Measurements from ENCODE around the gene SH2B3. TPM values are rescaled to one million over a fixed set of nuclear protein-coding genes. Genes with fewer than 3 reads are reported as not detected.

SH2B3 gene
- total RNA-seq, 3 donors from 2014 or later = 16.5 to 22.4 (median 20.5) TPM

DNA sequence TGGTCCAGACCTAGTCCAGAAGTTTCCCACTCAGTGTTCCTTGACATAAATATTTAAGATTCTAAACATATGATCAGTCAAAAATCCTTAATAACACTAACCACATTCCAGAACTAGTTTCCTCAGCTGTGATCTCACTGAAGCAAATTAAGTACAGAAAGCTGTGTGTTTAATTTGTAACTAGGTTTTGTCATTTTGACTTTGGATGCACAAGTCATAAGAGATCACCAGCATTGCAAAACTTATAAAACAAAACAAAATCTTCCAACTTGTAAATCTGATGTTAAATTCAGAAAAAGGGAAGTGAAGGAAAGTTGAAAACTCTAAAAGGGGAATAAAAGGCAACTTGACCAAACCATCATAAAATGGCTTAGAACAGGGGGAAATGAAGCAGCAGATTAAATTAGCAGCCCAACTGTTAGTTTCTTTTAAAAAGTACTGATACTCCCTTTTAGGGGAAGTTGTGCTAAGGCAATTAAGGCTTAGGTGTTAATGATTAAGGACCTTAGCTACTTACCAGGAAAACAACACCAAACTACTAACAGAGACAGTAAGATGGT is 56.6 kb downstream of the SH2B3 start:
- Histone ChIP-seq H3K36me3 (ENCODE audit: low read depth) (no peaks in the 10 kb centered on the region), H3K9me3 (no peaks in the 10 kb centered on the region), H3K4me1 (ENCODE audit: low read depth) (no peaks in the 10 kb centered on the region), H3K4me3 (no peak overlapping the region)
- TF ChIP-seq, protein P1, sequence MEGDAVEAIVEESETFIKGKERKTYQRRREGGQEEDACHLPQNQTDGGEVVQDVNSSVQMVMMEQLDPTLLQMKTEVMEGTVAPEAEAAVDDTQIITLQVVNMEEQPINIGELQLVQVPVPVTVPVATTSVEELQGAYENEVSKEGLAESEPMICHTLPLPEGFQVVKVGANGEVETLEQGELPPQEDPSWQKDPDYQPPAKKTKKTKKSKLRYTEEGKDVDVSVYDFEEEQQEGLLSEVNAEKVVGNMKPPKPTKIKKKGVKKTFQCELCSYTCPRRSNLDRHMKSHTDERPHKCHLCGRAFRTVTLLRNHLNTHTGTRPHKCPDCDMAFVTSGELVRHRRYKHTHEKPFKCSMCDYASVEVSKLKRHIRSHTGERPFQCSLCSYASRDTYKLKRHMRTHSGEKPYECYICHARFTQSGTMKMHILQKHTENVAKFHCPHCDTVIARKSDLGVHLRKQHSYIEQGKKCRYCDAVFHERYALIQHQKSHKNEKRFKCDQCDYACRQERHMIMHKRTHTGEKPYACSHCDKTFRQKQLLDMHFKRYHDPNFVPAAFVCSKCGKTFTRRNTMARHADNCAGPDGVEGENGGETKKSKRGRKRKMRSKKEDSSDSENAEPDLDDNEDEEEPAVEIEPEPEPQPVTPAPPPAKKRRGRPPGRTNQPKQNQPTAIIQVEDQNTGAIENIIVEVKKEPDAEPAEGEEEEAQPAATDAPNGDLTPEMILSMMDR (IDR thresholded peaks at IDR 0.05) = no peak
- no peak for ATAC-seq
- intact Hi-C loops (cut with DNase I, micrococcal nuclease) = no loop called here
- no peak for DNase-seq

DNA sequence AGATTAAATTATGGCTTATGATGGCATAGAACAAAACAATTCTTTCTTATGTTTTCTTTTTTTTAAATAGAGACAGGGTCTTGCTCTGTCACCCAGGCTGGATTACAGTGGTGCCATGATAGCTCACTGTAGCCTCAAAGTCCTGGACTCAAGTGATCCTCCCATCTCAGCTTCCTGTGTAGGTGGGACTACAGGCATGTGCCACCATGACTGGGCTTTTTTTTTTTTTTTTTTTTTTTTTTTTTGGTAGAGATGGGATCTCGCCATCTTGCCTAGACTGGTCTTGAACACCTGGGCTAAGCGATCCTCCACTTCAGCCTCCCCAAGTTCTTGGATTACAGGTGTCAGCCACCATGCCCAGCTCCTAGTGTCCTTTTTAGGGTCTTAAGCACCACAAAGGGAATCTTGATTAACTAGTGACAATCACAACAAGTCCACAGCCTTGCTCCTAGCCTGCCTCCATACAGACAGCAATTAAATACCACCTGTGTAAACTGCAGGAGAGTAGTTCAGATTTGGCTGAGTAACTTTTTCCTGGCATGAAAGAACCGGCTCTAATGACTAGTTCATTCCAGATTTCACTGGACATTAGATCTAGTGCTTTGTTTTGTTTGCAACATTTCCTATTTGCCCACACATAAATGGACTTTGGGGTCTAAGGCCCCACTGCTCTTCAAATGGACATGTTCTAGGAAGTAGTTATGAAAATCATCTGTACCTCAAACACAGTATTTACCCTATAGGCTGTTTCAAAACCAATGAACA is 61.6 kb downstream of the SH2B3 start:
- ATAC-seq (peak; percentile 27), DNase-seq (no peak)
- Histone ChIP-seq H3K9me3 (no peaks in the 10 kb centered on the region), H3K36me3 (ENCODE audit: low read depth) (peaks cover 12% of the 10 kb centered on the region), H3K4me1 (ENCODE audit: low read depth) (no peaks in the 10 kb centered on the region), H3K4me3 (no peak overlapping the region)
- TF ChIP-seq, protein P1 (IDR thresholded peaks at IDR 0.05) = no peak
- intact Hi-C loops (cut with DNase I, micrococcal nuclease) = no loop called here

DNA sequence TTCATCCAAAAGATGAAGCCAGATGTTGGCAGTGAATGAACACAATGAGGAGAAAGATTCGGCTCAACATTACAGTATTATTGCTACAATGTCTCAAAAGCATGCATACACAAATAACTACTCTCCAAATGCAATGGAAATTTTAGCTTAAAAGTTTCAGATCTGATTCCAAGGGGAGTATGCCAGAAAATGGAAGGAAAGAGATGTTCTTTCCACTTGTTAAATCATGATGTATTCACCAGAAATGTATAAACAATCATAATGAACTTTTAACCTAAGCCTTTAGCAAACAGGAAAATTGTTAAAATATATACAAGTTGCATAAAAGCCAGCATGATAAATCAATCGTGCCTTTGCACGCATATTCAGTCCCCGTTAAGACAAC is 62.1 kb downstream of the SH2B3 start:
- Histone ChIP-seq H3K4me3 (no peak overlapping the region), H3K9me3 (no peaks in the 10 kb centered on the region), H3K4me1 (ENCODE audit: low read depth) (no peaks in the 10 kb centered on the region), H3K36me3 (ENCODE audit: low read depth) (peaks cover 12% of the 10 kb centered on the region)
- TF ChIP-seq, protein P1 (IDR thresholded peaks at IDR 0.05) = no peak
- intact Hi-C loops (cut with DNase I, micrococcal nuclease) = no loop called here
- DNase-seq = no peak
- no peak for ATAC-seq

DNA sequence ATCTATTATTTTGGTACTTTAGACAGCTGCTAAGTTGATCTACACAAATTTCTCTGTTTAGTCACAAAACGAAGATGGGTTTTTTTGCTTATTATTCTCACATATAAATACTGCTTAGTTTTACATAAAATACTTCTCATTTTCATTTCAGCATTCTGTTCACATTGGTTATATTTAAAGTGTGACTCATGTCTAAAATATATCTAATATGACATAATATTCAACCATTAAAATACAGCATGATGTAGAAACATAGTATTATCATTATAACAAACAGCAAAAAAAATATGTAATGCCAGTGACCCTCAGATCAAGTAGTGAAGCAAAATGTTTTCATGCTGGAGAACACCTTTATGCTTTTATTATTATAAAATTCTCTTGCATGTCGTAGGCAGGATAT is 63.7 kb downstream of the SH2B3 start:
- intact Hi-C loops (cut with DNase I, micrococcal nuclease) = no loop called here
- Histone ChIP-seq H3K9me3 (no peaks in the 10 kb centered on the region), H3K4me1 (ENCODE audit: low read depth) (no peaks in the 10 kb centered on the region), H3K36me3 (ENCODE audit: low read depth) (peaks cover 12% of the 10 kb centered on the region), H3K4me3 (no peak overlapping the region)
- DNase-seq = no peak
- no peak for ATAC-seq
- TF ChIP-seq, protein P1 (IDR thresholded peaks at IDR 0.05) = no peak

DNA sequence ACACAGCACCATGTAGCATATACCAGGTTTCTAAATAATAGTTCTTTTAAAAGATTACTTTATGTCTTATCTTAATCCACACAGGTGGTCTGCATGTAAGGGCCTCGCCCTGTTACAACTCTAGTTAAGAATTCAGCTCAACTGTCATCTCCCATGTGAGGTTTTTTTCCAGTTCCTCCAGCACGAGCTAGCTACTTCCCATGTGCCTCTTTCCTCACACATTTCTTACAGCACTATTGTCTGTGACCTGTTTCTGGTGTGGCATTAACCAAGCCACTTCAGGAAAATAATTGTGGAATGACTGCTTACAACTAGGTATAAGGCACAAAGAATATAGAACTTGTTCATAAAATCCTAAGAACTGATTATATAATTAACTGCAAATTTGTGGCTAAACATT is 65.5 kb downstream of the SH2B3 start:
- peaks cover 12% of the 10 kb centered on the region for H3K36me3 ChIP-seq (ENCODE audit: low read depth)
- TF ChIP-seq, protein P1 (IDR thresholded peaks at IDR 0.05) = no peak

More for the DNA sequence above, 65.5 kb downstream of the SH2B3 start:
- Histone ChIP-seq H3K4me3 (no peak overlapping the region), H3K4me1 (ENCODE audit: low read depth) (no peaks in the 10 kb centered on the region), H3K9me3 (no peaks in the 10 kb centered on the region)
- ATAC-seq (no peak), DNase-seq (no peak)
- intact Hi-C loops (cut with DNase I, micrococcal nuclease) = no loop called here

All from mucosa of descending colon (tissue), 3 donors.